HEK293 (cell line): Measurements from ENCODE around the gene ARHGAP26.

Source experiments
- CTCF ChIA-PET: fragments of 350-600 bp; formaldehyde crosslinking; extraction: SDS; loops from one replicate; lab custom pipeline; 2021; ENCODE audit warnings: antibody characterized with exemption; lab: Yijun Ruan, JAX
- POLR2A ChIA-PET: fragments of 300-600 bp; formaldehyde crosslinking; extraction: SDS; loops from one replicate; lab custom pipeline; 2020; ENCODE audit warnings: antibody characterized with exemption, inconsistent platforms; lab: Yijun Ruan, JAX
- H3K27ac ChIP-seq: fragments of 200-500 bp; sonication (Bioruptor generic); 2 replicates; pipeline ENCODE4 v1.5.1; 2014; ENCODE audit warnings: low read depth, low read length, control low read depth, inconsistent platforms; ENCODE audit errors: extremely low read depth
- H3K36me3 ChIP-seq, 2 experiments: fragments of 200-500 bp in 1 of 2; sonication (Bioruptor generic) in 1 of 2; 1 replicate in 1 of 2; 2 replicates in 1 of 2; pipeline ENCODE4 v1.5.1; 2014 to 2017; ENCODE audit warnings: inconsistent platforms in 2 of 2, low read length in 2 of 2; ENCODE audit not compliant: control insufficient read depth in 2 of 2, insufficient read depth in 1 of 2
- H3K4me1 ChIP-seq: fragments of 200-500 bp; sonication (Bioruptor generic); 2 replicates; pipeline ENCODE4 v1.5.1; 2014; ENCODE audit warnings: mild to moderate bottlenecking, low read length, inconsistent platforms; ENCODE audit not compliant: control insufficient read depth, insufficient read depth
- H3K4me3 ChIP-seq: 2 replicates; pipeline ENCODE4 v1.5.1; 2011; ENCODE audit warnings: low read depth, mild to moderate bottlenecking, control low read depth, low read length, moderate library complexity
- H3K9me3 ChIP-seq: fragments of 200-500 bp; sonication (Bioruptor generic); 2 replicates; pipeline ENCODE4 v1.5.1; 2014; ENCODE audit warnings: low read depth, low read length, inconsistent platforms; ENCODE audit not compliant: control insufficient read depth, insufficient read depth
- GFI1B ChIP-seq: fragments of 450-650 bp; formaldehyde crosslinking; IDR thresholded peaks from 2 replicates; pipeline ENCODE4 v1.5.1; 2016; ENCODE audit warnings: missing biosample characterization, missing genetic modification characterization
- GLI2 ChIP-seq: fragments of 450-650 bp; formaldehyde crosslinking; IDR thresholded peaks from 2 replicates; pipeline ENCODE4; 2017; ENCODE audit warnings: missing biosample characterization, missing genetic modification characterization, low read depth, borderline replicate concordance
- HOXD13 ChIP-seq: sonication (generic); formaldehyde crosslinking; IDR thresholded peaks from 2 replicates; pipeline ENCODE4 v1.8.0; 2022; ENCODE audit warnings: missing genetic modification reagents, borderline replicate concordance
- MZF1 ChIP-seq: fragments of 450-650 bp; formaldehyde crosslinking; IDR thresholded peaks from 2 replicates; pipeline ENCODE4 v1.5.1; 2017; ENCODE audit warnings: missing biosample characterization, missing genetic modification characterization, borderline replicate concordance
- OSR2 ChIP-seq: fragments of 450-650 bp; formaldehyde crosslinking; IDR thresholded peaks from 2 replicates; pipeline ENCODE4 v1.5.1; 2016; ENCODE audit warnings: missing biosample characterization, missing genetic modification characterization
- SCRT1 ChIP-seq: fragments of 450-650 bp; formaldehyde crosslinking; IDR thresholded peaks from 2 replicates; pipeline ENCODE4 v1.5.1; 2016; ENCODE audit warnings: missing biosample characterization, missing genetic modification characterization, borderline replicate concordance
- ZBTB17 ChIP-seq: fragments of 450-650 bp; formaldehyde crosslinking; IDR thresholded peaks from 2 replicates; pipeline ENCODE4 v1.5.1; 2016; ENCODE audit warnings: missing biosample characterization, missing genetic modification characterization
- ZFHX2 ChIP-seq: fragments of 450-650 bp; formaldehyde crosslinking; conservative IDR thresholded peaks from 2 replicates; pipeline ENCODE4 v1.5.1; 2016; ENCODE audit warnings: missing biosample characterization, missing genetic modification characterization
- ZFP69B ChIP-seq: fragments of 450-650 bp; formaldehyde crosslinking; IDR thresholded peaks from 2 replicates; pipeline ENCODE4 v1.5.1; 2016; ENCODE audit warnings: missing biosample characterization, missing genetic modification characterization
- ZNF138 ChIP-seq: fragments of 450-650 bp; formaldehyde crosslinking; IDR thresholded peaks from 2 replicates; pipeline ENCODE4 v1.5.1; 2016; ENCODE audit warnings: missing biosample characterization, missing genetic modification characterization, borderline replicate concordance
- ZNF157 ChIP-seq: fragments of 450-650 bp; formaldehyde crosslinking; IDR thresholded peaks from 2 replicates; pipeline ENCODE4 v1.5.1; 2016; ENCODE audit warnings: missing biosample characterization, missing genetic modification characterization
- ZNF214 ChIP-seq: fragments of 450-650 bp; formaldehyde crosslinking; IDR thresholded peaks from 2 replicates; pipeline ENCODE4 v1.5.1; 2017; ENCODE audit warnings: missing biosample characterization, mild to moderate bottlenecking, missing genetic modification characterization, borderline replicate concordance
- ZNF23 ChIP-seq: fragments of 450-650 bp; formaldehyde crosslinking; IDR thresholded peaks from 2 replicates; pipeline ENCODE4 v1.5.1; 2016; ENCODE audit warnings: missing biosample characterization, missing genetic modification characterization, borderline replicate concordance
- ZNF292 ChIP-seq: fragments of 450-650 bp; formaldehyde crosslinking; IDR thresholded peaks from 2 replicates; pipeline ENCODE4 v1.5.1; 2016; ENCODE audit warnings: low read depth, missing biosample characterization, missing genetic modification characterization, borderline replicate concordance
- ZNF311 ChIP-seq: fragments of 450-650 bp; formaldehyde crosslinking; IDR thresholded peaks from 2 replicates; pipeline ENCODE4 v1.5.1; 2017; ENCODE audit warnings: missing biosample characterization, missing genetic modification characterization, borderline replicate concordance
- ZNF391 ChIP-seq: fragments of 450-650 bp; formaldehyde crosslinking; IDR thresholded peaks from 2 replicates; pipeline ENCODE4 v1.5.1; 2016; ENCODE audit warnings: low read depth, missing biosample characterization, missing genetic modification characterization, borderline replicate concordance
- ZNF561 ChIP-seq: fragments of 450-650 bp; IDR thresholded peaks from 2 replicates; pipeline ENCODE4 v1.5.1; 2018; ENCODE audit warnings: missing biosample characterization, missing genetic modification characterization, borderline replicate concordance
- ZNF585B ChIP-seq: fragments of 450-650 bp; formaldehyde crosslinking; IDR thresholded peaks from 2 replicates; pipeline ENCODE4 v1.5.1; 2016; ENCODE audit warnings: missing biosample characterization, missing genetic modification characterization
- ZNF600 ChIP-seq: fragments of 450-650 bp; formaldehyde crosslinking; IDR thresholded peaks from 2 replicates; pipeline ENCODE4 v1.5.1; 2016; ENCODE audit warnings: missing biosample characterization, missing genetic modification characterization
- ZNF623 ChIP-seq: fragments of 450-650 bp; formaldehyde crosslinking; IDR thresholded peaks from 2 replicates; pipeline ENCODE4 v1.5.1; 2016; ENCODE audit warnings: missing biosample characterization, missing genetic modification characterization
- ZNF626 ChIP-seq: fragments of 450-650 bp; sonication (Bioruptor Pico); formaldehyde crosslinking; IDR thresholded peaks from 2 replicates; pipeline ENCODE4 v1.5.1; 2018; ENCODE audit warnings: missing biosample characterization, missing genetic modification characterization, inconsistent platforms
- ZNF664 ChIP-seq: fragments of 450-650 bp; formaldehyde crosslinking; IDR thresholded peaks from 2 replicates; pipeline ENCODE4 v1.5.1; 2016; ENCODE audit warnings: missing biosample characterization, missing genetic modification characterization
- ZNF701 ChIP-seq: fragments of 450-650 bp; formaldehyde crosslinking; IDR thresholded peaks from 2 replicates; pipeline ENCODE4 v1.5.1; 2016; ENCODE audit warnings: missing biosample characterization, missing genetic modification characterization
- TF ChIP-seq, protein P1 (sequence below): fragments of 450-650 bp; formaldehyde crosslinking; IDR thresholded peaks from 2 replicates; pipeline ENCODE4 v1.5.1; 2016; ENCODE audit warnings: missing biosample characterization, missing genetic modification characterization
- TF ChIP-seq, protein P2 (sequence below): fragments of 450-650 bp; formaldehyde crosslinking; IDR thresholded peaks from 2 replicates; pipeline ENCODE4 v1.5.1; 2016; ENCODE audit warnings: missing biosample characterization, missing genetic modification characterization
- TF ChIP-seq, protein P3 (sequence below): fragments of 450-650 bp; formaldehyde crosslinking; IDR thresholded peaks from 2 replicates; pipeline ENCODE4 v1.5.1; 2016; ENCODE audit warnings: missing biosample characterization, missing genetic modification characterization
- TF ChIP-seq, protein P4 (sequence below): fragments of 450-650 bp; formaldehyde crosslinking; IDR thresholded peaks from 2 replicates; pipeline ENCODE4 v1.5.1; 2016; ENCODE audit warnings: missing biosample characterization, missing genetic modification characterization, low read depth
- TF ChIP-seq, protein P5 (sequence below): fragments of 450-650 bp; formaldehyde crosslinking; IDR thresholded peaks from 2 replicates; pipeline ENCODE4 v1.5.1; 2017; ENCODE audit warnings: missing biosample characterization, missing genetic modification characterization

ARHGAP26 gene

DNA sequence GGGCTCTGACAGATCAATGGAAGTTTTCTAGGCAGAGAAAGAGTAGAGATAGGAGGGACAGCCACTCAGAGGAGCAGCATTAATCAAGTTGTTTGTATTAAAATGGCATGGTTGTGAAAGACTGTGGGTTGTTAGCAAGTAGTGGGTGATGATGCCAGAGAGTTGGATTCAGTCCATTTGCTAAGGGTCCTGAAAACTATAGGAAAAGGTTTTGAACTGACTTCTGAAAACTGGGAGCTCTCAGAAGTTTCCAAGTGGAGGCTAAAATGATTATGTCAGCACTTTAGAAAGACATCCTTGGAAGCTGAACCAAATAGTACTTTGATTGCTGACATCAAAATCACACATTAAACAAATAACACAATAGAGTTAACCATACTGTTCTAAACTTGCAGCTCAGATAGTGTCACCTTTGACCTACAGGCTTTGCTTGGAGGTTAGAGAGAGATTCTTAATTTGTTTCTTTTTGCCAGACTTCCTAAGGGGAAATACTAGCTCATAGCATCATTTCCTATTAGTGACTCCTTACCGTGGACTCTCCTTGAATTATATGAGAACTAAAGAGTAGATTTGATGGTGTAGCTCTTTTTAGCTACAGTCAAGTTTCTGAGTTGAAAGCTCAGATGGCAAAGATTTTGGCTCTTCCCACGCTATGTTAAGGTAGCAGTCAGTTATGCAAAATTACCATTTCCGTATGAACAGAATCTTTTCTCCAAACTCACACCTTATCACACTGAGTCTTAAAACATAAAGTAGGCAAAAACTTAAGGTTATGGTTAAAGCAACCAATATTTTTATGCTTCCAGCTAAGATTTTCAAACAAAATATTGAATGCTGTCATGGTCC is 356.2 kb downstream of the ARHGAP26 start:
- Histone ChIP-seq H3K27ac (no peak overlapping the region), H3K4me1 (peaks cover 57% of the 10 kb centered on the region), H3K9me3 (no peaks in the 10 kb centered on the region), H3K36me3 (no peaks in the 10 kb centered on the region), H3K4me3 (no peak overlapping the region)
- CTCF ChIA-PET: no interaction called here
- POLR2A ChIA-PET: interaction anchor here (0.5 kb wide), 1 partner anchor 278 kb away, joined by 4 read pairs; no protein-coding TSS in a partner anchor
- no peak for TF ChIP-seq ZNF214
- no peak for TF ChIP-seq ZNF664
- peak; percentile 30 for TF ChIP-seq ZNF585B
- no peak for TF ChIP-seq SCRT1 (tag by site-specific recombination)
- no peak for TF ChIP-seq GFI1B (tag by site-specific recombination)
- TF ChIP-seq, protein P1, sequence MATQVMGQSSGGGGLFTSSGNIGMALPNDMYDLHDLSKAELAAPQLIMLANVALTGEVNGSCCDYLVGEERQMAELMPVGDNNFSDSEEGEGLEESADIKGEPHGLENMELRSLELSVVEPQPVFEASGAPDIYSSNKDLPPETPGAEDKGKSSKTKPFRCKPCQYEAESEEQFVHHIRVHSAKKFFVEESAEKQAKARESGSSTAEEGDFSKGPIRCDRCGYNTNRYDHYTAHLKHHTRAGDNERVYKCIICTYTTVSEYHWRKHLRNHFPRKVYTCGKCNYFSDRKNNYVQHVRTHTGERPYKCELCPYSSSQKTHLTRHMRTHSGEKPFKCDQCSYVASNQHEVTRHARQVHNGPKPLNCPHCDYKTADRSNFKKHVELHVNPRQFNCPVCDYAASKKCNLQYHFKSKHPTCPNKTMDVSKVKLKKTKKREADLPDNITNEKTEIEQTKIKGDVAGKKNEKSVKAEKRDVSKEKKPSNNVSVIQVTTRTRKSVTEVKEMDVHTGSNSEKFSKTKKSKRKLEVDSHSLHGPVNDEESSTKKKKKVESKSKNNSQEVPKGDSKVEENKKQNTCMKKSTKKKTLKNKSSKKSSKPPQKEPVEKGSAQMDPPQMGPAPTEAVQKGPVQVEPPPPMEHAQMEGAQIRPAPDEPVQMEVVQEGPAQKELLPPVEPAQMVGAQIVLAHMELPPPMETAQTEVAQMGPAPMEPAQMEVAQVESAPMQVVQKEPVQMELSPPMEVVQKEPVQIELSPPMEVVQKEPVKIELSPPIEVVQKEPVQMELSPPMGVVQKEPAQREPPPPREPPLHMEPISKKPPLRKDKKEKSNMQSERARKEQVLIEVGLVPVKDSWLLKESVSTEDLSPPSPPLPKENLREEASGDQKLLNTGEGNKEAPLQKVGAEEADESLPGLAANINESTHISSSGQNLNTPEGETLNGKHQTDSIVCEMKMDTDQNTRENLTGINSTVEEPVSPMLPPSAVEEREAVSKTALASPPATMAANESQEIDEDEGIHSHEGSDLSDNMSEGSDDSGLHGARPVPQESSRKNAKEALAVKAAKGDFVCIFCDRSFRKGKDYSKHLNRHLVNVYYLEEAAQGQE (tag by site-specific recombination): peak; percentile 48; the same call in 1 of the 2 replicates
- TF ChIP-seq ZNF626: no peak
- TF ChIP-seq ZNF292 (tag by site-specific recombination): no peak
- no peak for TF ChIP-seq ZNF561 (tag by site-specific recombination)
- no peak for TF ChIP-seq ZNF391 (tag by site-specific recombination)
- no peak for TF ChIP-seq HOXD13 (CRISPR knock-in tag)
- no peak for TF ChIP-seq ZNF157 (tag by site-specific recombination)
- TF ChIP-seq, protein P2, sequence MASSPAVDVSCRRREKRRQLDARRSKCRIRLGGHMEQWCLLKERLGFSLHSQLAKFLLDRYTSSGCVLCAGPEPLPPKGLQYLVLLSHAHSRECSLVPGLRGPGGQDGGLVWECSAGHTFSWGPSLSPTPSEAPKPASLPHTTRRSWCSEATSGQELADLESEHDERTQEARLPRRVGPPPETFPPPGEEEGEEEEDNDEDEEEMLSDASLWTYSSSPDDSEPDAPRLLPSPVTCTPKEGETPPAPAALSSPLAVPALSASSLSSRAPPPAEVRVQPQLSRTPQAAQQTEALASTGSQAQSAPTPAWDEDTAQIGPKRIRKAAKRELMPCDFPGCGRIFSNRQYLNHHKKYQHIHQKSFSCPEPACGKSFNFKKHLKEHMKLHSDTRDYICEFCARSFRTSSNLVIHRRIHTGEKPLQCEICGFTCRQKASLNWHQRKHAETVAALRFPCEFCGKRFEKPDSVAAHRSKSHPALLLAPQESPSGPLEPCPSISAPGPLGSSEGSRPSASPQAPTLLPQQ (tag by site-specific recombination): no peak
- no peak for TF ChIP-seq ZNF311 (tag by site-specific recombination)
- TF ChIP-seq ZFHX2 (tag by site-specific recombination): peak; percentile 38
- TF ChIP-seq, protein P3, sequence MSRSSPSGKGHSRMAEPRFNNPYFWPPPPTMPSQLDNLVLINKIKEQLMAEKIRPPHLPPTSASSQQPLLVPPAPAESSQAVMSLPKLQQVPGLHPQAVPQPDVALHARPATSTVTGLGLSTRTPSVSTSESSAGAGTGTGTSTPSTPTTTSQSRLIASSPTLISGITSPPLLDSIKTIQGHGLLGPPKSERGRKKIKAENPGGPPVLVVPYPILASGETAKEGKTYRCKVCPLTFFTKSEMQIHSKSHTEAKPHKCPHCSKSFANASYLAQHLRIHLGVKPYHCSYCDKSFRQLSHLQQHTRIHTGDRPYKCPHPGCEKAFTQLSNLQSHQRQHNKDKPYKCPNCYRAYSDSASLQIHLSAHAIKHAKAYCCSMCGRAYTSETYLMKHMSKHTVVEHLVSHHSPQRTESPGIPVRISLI: no peak
- TF ChIP-seq ZNF701: no peak
- no peak for TF ChIP-seq ZNF23 (tag by site-specific recombination)
- TF ChIP-seq GLI2 (tag by site-specific recombination): no peak
- peak; percentile 37; the same call in 1 of the 2 replicates for TF ChIP-seq ZBTB17
- TF ChIP-seq, protein P4, sequence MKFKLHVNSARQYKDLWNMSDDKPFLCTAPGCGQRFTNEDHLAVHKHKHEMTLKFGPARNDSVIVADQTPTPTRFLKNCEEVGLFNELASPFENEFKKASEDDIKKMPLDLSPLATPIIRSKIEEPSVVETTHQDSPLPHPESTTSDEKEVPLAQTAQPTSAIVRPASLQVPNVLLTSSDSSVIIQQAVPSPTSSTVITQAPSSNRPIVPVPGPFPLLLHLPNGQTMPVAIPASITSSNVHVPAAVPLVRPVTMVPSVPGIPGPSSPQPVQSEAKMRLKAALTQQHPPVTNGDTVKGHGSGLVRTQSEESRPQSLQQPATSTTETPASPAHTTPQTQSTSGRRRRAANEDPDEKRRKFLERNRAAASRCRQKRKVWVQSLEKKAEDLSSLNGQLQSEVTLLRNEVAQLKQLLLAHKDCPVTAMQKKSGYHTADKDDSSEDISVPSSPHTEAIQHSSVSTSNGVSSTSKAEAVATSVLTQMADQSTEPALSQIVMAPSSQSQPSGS (tag by site-specific recombination): no peak
- TF ChIP-seq OSR2 (tag by site-specific recombination): 0 out of 2 replicates have a peak, but pooled peaks have one; percentile 13
- no peak for TF ChIP-seq ZNF600
- no peak for TF ChIP-seq MZF1
- TF ChIP-seq ZFP69B (tag by site-specific recombination): no peak
- no peak for TF ChIP-seq ZNF138 (tag by site-specific recombination)
- TF ChIP-seq, protein P5, sequence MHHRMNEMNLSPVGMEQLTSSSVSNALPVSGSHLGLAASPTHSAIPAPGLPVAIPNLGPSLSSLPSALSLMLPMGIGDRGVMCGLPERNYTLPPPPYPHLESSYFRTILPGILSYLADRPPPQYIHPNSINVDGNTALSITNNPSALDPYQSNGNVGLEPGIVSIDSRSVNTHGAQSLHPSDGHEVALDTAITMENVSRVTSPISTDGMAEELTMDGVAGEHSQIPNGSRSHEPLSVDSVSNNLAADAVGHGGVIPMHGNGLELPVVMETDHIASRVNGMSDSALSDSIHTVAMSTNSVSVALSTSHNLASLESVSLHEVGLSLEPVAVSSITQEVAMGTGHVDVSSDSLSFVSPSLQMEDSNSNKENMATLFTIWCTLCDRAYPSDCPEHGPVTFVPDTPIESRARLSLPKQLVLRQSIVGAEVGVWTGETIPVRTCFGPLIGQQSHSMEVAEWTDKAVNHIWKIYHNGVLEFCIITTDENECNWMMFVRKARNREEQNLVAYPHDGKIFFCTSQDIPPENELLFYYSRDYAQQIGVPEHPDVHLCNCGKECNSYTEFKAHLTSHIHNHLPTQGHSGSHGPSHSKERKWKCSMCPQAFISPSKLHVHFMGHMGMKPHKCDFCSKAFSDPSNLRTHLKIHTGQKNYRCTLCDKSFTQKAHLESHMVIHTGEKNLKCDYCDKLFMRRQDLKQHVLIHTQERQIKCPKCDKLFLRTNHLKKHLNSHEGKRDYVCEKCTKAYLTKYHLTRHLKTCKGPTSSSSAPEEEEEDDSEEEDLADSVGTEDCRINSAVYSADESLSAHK (tag by site-specific recombination): no peak
- no peak for TF ChIP-seq ZNF623 (tag by site-specific recombination)
